GM12878 (cell line): ENCODE measurements around the gene GRN. TPM values are rescaled to one million over a fixed set of nuclear protein-coding genes. Genes with fewer than 3 reads are reported as not detected.

ENCODE experiments used
- ATAC-seq: fragments of 200-7000 bp; cut with Tn5 transposase; 3 replicates; pipeline ENCODE4 v1.9.1; 2020; ENCODE audit warnings: mild to moderate bottlenecking, moderate library complexity
- BruUV-seq: library from RNA; stranded (reverse); fragments of 400-500 nt; replicated peaks from 2 replicates; lab custom pipeline; 2021; lab: Mats Ljungman, UMichigan
- CTCF ChIA-PET: fragments of 300-600 bp; sonication (Branson Sonifier 250); formaldehyde crosslinking; extraction: SDS; loops from one replicate; lab custom pipeline; 2021; ENCODE audit warnings: inconsistent platforms; lab: Yijun Ruan, JAX
- POLR2A ChIA-PET: fragments of 350-600 bp; formaldehyde crosslinking; extraction: SDS; loops from one replicate; lab custom pipeline; 2021; ENCODE audit warnings: inconsistent platforms; lab: Charles Lee
- RAD21 ChIA-PET: fragments of 300-600 bp; sonication (Branson Sonifier 250); formaldehyde crosslinking; loops from one replicate; lab custom pipeline; 2023; ENCODE audit warnings: antibody characterized with exemption; ENCODE audit not compliant: unreplicated experiment; lab: Charles Lee
- SMC1A ChIA-PET: fragments of 300-600 bp; sonication (Branson Sonifier 250); formaldehyde crosslinking; loops from one replicate; lab custom pipeline; 2023; ENCODE audit not compliant: unreplicated experiment, uncharacterized antibody; lab: Charles Lee
- DNase-seq: peaks from one replicate; pipeline ENCODE4 v3.0.0-alpha.2; 2011; ENCODE audit warnings: low read depth, low spot score
- FAIRE-seq: peaks from 3 replicates; lab custom pipeline; 2011; peaks lifted over from hg19 to GRCh38; lab: Jason Lieb, UNC
- H2AFZ ChIP-seq: 2 replicates; pipeline ENCODE4 v1.6.0; 2011; ENCODE audit warnings: low read depth, low read length, control low read depth; ENCODE audit not compliant: control insufficient read depth
- H3K27ac ChIP-seq: 2 replicates; pipeline ENCODE4 v1.5.1; 2011; ENCODE audit warnings: control low read depth; ENCODE audit not compliant: control insufficient read depth, insufficient read depth
- H3K27me3 ChIP-seq, 2 experiments: replicated peaks in 1 of 2; 2 replicates each; pipeline versions ENCODE4 v1.6.0 to v1.6.1; 2011; ENCODE audit warnings: low read length in 1 of 2; ENCODE audit not compliant: control insufficient read depth in 2 of 2, insufficient read depth in 2 of 2
- H3K36me3 ChIP-seq, 2 experiments: 2 replicates each; pipeline ENCODE4 v1.5.1; 2011; ENCODE audit warnings: low read length in 1 of 2; ENCODE audit not compliant: control insufficient read depth in 2 of 2, insufficient read depth in 2 of 2
- H3K4me1 ChIP-seq: 2 replicates; pipeline ENCODE4 v1.6.1; 2011; ENCODE audit warnings: mild to moderate bottlenecking, low read length, moderate library complexity, mixed read lengths; ENCODE audit not compliant: control insufficient read depth, insufficient read depth
- H3K4me2 ChIP-seq: 2 replicates; pipeline ENCODE4 v1.6.0; 2011; ENCODE audit warnings: control low read depth; ENCODE audit not compliant: control insufficient read depth, insufficient read depth
- H3K4me3 ChIP-seq: fragments of 200-600 bp; sonication (generic); 2 replicates; pipeline ENCODE4 v1.5.1; 2016
- H3K79me2 ChIP-seq: 2 replicates; pipeline ENCODE4 v1.6.0; 2011; ENCODE audit warnings: low read length; ENCODE audit not compliant: control insufficient read depth, insufficient read depth
- H3K9ac ChIP-seq: 2 replicates; pipeline ENCODE4 v1.8.0; 2011; ENCODE audit warnings: low read length, control low read depth, mixed read lengths; ENCODE audit not compliant: control insufficient read depth, insufficient read depth
- H3K9me3 ChIP-seq: replicated peaks from 3 replicates; pipeline ENCODE4 v1.5.1; 2011; ENCODE audit warnings: mild to moderate bottlenecking, low read length; ENCODE audit not compliant: control insufficient read depth, insufficient read depth
- H4K20me1 ChIP-seq: 2 replicates; pipeline ENCODE4 v1.6.0; 2011; ENCODE audit not compliant: control insufficient read depth, insufficient read depth
- BACH1 ChIP-seq: fragments of 450-650 bp; IDR thresholded peaks from 2 replicates; pipeline ENCODE4 v1.6.1; 2017; ENCODE audit warnings: mild to moderate bottlenecking, borderline replicate concordance
- CHD2 ChIP-seq: IDR thresholded peaks from 2 replicates; pipeline ENCODE4 v1.6.1; 2011; ENCODE audit warnings: low read depth, low read length, improper control_type of control experiment, borderline replicate concordance
- CREB1 ChIP-seq: IDR thresholded peaks from 2 replicates; pipeline ENCODE4 v1.6.1; 2012; ENCODE audit warnings: low read depth, mild to moderate bottlenecking, inconsistent platforms
- DPF2 ChIP-seq: fragments of 450-650 bp; IDR thresholded peaks from 2 replicates; pipeline ENCODE4 v1.6.1; 2017; ENCODE audit warnings: mild to moderate bottlenecking
- HDAC2 ChIP-seq: fragments of 200-600 bp; sonication (generic); IDR thresholded peaks from 2 replicates; pipeline ENCODE4 v1.6.1; 2017
- IRF4 ChIP-seq: IDR thresholded peaks from 2 replicates; pipeline ENCODE4 v1.6.1; 2011; ENCODE audit warnings: low read depth, low read length
- JUNB ChIP-seq: IDR thresholded peaks from 2 replicates; pipeline ENCODE4 v1.6.1; 2016; ENCODE audit warnings: antibody characterized with exemption, mild to moderate bottlenecking
- KLF5 ChIP-seq: fragments of 450-650 bp; IDR thresholded peaks from 2 replicates; pipeline ENCODE4 v1.6.1; 2014; ENCODE audit warnings: mild to moderate bottlenecking; ENCODE audit not compliant: partially characterized antibody
- SMARCA5 ChIP-seq: fragments of 450-650 bp; IDR thresholded peaks from 2 replicates; pipeline ENCODE4 v1.6.1; 2017; ENCODE audit warnings: mild to moderate bottlenecking
- SREBF2 ChIP-seq: IDR thresholded peaks from 2 replicates; pipeline ENCODE4 v1.6.1; 2012; ENCODE audit warnings: mild to moderate bottlenecking, low read length
- TBL1XR1 ChIP-seq: IDR thresholded peaks from 2 replicates; pipeline ENCODE4 v1.6.1; 2012; ENCODE audit warnings: low read depth, low read length, improper control_type of control experiment
- WGBS: methylation state at CpG from one replicate; pipeline ENCODE4 v1.1.6; 2016; ENCODE audit warnings: low lambda C conversion rate; ENCODE audit not compliant: insufficient replicate concordance, insufficient coverage; ENCODE audit errors: missing lambda C conversion rate; 5-methylcytosine and 5-hydroxymethylcytosine counted together
- in situ Hi-C: fragments of 300-500 bp; cut with MboI; formaldehyde crosslinking; loops from 9 replicates; pipeline ENCODE4 v1.14.3; 2018; ENCODE audit warnings: mixed read lengths
- intact Hi-C: fragments of 100-400 bp; cut with micrococcal nuclease; formaldehyde crosslinking; loops from one replicate; pipeline ENCODE4 v1.14.2; 2022; ENCODE audit not compliant: unreplicated experiment
- polyA plus RNA-seq, 11 experiments: library from polyadenylated mRNA; depleted of rRNA in 4 of 11; unstranded in 6 of 11; stranded (reverse) in 5 of 11; fragments of >200 nt; fragmentation: Nextera tagmentation in 4 of 11; fragmentation: Illumina TruSeq in 1 of 11; extraction: Ambion mirVana in 4 of 11; extraction: Trizol in 1 of 11; gene quantifications; 1 replicate in 1 of 11; 2 replicates in 10 of 11; pipeline versions ENCODE4 v1.2.1 to v1.2.3, GENCODE V29; 2011 to 2016; ENCODE audit warnings: inconsistent platforms in 2 of 11, missing spikeins in 2 of 11, low read depth in 1 of 11
- total RNA-seq, 4 experiments: library from RNA; depleted of rRNA in 3 of 4; stranded (reverse); fragments of >200 nt in 3 of 4; fragmentation: Illumina TruSeq in 1 of 4; extraction: Trizol in 1 of 4; gene quantifications; 2 replicates each; pipeline versions ENCODE4 v1.2.1 to v1.2.3, GENCODE V29; 2013 to 2021
- TF ChIP-seq, protein P1 (sequence below): IDR thresholded peaks from 2 replicates; pipeline ENCODE4 v1.6.1; 2012; ENCODE audit warnings: low read depth, low read length, improper control_type of control experiment

GRN gene
- total and polyA plus RNA-seq, 10 of the 15 experiments (the other 5 are each of a cell fraction or from before 2014, with no cell fraction given), result 22.3 to 389 (median 139) TPM

DNA sequence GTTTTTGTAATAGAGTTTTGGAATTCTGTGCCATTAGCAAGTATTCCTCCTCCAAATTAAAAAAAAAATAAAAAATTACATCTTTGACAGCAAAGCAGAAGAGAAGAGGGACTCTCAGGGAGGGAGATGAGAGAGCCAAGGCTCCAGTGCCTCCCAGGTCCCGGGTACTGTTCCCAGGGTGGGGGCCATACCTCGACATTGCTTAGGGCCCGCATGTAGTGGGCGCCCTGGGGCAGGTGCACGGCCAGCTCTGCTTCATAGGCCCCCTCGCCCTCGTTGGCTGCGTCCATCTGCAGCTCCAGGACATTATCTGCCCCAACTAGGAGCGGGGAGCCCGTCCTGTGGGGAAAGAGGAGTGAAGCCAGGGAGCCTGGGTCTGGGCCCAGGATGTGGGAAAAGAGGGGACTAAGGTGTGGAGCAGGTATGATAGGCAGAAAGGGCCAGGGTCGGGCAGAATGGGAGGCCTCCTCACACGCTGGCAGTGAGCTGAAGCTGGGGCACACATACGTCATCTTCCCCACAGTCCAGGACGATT lies 33.1 kb downstream of the GRN start:
- ChIA-PET SMC1A (interaction anchor here (0.6 kb wide), 1 partner anchor 180 kb away, joined by 3 read pairs; no protein-coding TSS in a partner anchor), POLR2A (no interaction called here), CTCF (interaction anchor here (0.8 kb wide), 1 partner anchor 175 kb away, joined by 3 read pairs; no protein-coding TSS in a partner anchor), RAD21 (no interaction called here)
- no peak overlapping the region for H3K4me3 ChIP-seq
- H3K27me3 ChIP-seq, result no peaks in the 10 kb centered on the region
- no peak overlapping the region for H2AFZ ChIP-seq
- no peak overlapping the region for H3K27ac ChIP-seq
- FAIRE-seq (no peak), DNase-seq (no peak), ATAC-seq (no peak)
- H3K4me1 ChIP-seq, result peaks cover 9% of the 10 kb centered on the region
- TF ChIP-seq BACH1 (no peak), TBL1XR1 (no peak), JUNB (no peak), KLF5 (no peak), CREB1 (no peak), HDAC2 (no peak), IRF4 (no peak), DPF2 (no peak), CHD2 (no peak), SREBF2 (no peak), SMARCA5 (no peak)
- TF ChIP-seq, protein P1, sequence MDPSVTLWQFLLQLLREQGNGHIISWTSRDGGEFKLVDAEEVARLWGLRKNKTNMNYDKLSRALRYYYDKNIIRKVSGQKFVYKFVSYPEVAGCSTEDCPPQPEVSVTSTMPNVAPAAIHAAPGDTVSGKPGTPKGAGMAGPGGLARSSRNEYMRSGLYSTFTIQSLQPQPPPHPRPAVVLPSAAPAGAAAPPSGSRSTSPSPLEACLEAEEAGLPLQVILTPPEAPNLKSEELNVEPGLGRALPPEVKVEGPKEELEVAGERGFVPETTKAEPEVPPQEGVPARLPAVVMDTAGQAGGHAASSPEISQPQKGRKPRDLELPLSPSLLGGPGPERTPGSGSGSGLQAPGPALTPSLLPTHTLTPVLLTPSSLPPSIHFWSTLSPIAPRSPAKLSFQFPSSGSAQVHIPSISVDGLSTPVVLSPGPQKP, result no peak
- BruUV-seq, result no TSS peak
- WGBS, result 26% methylated on average over 14 of the region's 14 CpGs
- H3K4me2 ChIP-seq, result no peak overlapping the region
- intact Hi-C loops (no loop called here), in situ Hi-C loops (no loop called here)
- H3K36me3 ChIP-seq, result no peaks in the 10 kb centered on the region
- H4K20me1 ChIP-seq, result no peaks in the 10 kb centered on the region
- no peak overlapping the region for H3K9ac ChIP-seq
- H3K79me2 ChIP-seq, result no peaks in the 10 kb centered on the region
- no peaks in the 10 kb centered on the region; the same call in 2 of the 3 replicates for H3K9me3 ChIP-seq
